Activated gamma-delta T cell treated with Interleukin-2 at 50 U/mL for 16 hours (primary cell): ENCODE results near the gene ACAN.

Source experiments
- DNase-seq: peaks from one replicate; pipeline ENCODE4 v3.0.0-alpha.2; 2020

Gene ACAN

DNA sequence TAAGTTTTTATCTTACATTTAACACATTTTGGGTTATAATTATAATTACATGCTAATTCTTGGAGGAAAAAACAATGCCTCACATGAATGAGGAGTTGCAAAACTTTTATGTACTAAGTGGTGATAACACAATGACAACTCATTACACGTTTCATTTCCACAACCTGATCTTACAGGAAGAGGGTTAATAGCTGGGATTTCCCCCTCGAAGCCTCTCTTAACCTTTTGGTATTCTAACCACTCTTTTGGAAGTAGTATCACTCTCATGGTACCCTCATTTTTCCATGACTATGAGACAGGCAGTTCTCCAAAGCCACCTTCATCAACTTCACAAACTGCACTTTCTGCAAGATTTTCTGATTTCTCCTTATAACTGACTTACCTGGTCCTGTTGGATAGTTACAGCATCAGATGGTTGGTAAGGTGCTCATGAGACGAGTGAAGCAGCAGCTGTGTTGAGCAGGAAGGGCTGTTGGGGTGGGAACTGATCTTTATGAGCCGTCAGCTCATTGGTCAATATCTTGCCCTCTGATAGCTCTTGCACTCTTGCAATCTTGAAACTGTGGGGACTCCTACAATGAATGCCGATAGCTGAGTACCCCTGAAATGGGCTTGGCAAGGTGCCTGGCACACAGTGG, 41.6 kb downstream of the ACAN start:
- no peak for DNase-seq

DNA sequence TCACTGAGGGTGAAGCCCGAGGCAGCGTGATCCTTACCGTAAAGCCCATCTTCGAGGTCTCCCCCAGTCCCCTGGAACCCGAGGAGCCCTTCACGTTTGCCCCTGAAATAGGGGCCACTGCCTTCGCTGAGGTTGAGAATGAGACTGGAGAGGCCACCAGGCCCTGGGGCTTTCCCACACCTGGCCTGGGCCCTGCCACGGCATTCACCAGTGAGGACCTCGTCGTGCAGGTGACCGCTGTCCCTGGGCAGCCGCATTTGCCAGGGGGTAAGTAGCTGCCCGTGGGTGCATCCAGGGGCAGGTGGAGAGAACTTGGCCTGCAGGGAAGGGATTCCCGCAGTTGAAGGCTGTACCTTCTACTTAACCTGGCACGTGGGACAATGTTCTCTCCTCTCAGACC, 42.4 kb downstream of the ACAN start:
- no peak for DNase-seq

DNA sequence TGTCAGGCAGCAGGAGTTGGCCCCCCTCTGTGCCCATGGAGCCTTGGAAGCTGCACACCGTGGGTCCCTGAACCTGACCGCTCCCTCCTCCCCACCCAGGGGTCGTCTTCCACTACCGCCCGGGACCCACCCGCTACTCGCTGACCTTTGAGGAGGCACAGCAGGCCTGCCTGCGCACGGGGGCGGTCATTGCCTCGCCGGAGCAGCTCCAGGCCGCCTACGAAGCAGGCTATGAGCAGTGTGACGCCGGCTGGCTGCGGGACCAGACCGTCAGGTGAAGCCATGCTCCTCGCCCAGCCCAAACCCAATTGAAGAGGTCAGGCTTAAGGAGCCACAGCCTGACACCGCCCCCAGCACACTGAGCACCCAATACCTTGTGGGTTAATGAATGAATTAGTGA, 43.9 kb downstream of the ACAN start:
- no peak for DNase-seq

DNA sequence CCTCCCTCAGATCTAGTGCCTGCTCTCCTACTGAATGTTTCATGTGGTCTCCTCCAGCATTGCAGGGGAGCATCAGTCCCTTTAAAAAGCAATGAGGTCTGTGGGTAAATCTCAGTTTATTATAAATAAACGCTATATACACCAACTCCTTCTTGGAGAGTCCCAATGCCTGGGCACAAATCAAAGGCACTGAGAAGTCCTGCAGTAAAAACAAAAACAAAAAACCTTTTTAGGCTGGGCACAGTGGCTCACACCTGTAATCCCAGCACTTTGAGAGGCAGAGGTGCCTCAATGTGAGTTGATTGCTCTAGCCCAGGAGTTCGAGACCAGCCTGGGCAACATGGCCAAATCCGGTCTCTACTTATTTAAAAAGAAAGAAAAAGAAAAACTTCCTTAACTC, 45.0 kb downstream of the ACAN start:
- DNase-seq = no peak

DNA sequence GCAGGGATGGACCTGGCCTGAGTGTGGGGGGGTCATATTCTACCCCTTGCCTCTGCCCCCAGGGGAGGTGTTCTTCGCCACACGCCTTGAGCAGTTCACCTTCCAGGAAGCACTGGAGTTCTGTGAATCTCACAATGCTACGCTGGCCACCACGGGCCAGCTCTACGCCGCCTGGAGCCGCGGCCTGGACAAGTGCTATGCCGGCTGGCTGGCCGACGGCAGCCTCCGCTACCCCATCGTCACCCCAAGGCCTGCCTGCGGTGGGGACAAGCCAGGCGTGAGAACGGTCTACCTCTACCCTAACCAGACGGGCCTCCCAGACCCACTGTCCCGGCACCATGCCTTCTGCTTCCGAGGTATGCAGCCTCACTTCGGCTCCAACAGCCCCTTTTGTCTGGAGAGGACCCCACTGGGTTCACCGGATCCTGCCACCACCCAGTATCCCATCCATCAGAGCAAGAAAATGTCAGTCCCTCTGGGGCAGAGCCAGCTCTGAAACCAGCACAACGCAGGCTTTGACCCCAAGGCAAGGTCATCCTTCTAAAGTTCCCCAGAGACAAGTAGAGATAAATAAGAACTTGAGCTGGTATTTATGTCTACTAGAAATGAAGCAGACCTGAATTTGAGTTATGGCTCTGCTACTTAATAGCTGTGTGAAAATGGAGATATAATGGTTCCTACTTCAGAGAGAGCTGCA, 46.3 kb downstream of the ACAN start:
- no peak for DNase-seq

DNA sequence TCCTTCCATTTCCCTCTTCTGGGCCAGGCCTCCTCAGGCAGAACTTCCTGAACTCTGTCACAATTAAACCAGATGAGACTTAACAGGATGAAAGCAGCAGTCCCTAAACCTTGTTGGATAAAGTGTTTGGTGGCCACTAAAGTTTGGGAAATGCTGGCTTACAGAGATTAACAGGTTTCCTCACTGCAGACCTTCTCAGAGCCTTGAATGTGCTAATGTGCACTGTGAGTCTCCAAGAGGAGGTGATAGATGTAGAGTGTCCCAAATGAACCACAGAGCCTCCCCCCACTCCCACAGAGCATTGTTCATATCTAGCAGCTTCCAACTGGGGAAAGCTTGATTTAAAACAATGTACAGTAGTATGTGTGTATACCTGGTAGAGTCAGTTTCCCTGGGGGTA, 49.2 kb downstream of the ACAN start:
- no peak for DNase-seq

DNA sequence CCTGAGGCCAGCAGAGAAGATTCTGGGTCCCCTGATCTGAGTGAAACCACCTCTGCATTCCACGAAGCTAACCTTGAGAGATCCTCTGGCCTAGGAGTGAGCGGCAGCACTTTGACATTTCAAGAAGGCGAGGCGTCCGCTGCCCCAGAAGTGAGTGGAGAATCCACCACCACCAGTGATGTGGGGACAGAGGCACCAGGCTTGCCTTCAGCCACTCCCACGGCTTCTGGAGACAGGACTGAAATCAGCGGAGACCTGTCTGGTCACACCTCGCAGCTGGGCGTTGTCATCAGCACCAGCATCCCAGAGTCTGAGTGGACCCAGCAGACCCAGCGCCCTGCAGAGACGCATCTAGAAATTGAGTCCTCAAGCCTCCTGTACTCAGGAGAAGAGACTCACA, 55.7 kb downstream of the ACAN start:
- DNase-seq = no peak

DNA sequence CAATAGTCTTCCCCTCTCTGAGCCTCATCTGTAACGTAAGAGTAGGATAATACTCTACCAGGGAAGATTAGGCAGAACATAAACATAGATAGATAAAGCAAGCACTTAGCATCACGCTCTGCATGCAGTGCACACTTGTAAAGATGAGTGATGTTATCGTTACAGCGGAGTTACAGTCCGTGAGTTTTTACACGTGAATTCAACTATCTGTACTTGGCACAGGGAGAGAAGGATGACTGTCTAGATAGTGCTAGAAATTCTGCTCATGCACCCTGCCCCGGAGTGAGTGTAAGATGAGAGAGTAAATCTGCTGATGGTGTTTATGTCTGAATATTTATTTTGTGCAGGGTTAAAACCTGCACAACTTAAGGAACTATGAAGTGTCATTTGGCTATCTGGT, 56.3 kb downstream of the ACAN start:
- DNase-seq = no peak

DNA sequence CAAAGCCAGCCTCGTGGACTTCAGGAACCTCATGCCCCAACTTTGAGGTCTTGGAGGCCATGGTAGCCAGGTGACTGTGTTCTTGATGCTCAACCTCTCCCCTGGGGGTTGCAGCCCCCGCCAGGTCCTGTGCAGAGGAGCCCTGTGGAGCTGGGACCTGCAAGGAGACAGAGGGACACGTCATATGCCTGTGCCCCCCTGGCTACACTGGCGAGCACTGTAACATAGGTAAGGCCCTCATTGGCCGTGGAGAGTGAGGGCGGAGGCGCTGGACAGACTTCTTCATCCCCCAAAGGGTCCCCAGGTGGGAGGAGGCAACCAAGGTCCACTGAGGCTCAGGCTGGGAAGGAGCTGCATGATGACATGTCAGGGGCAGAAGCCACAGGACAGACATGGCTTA, 57.0 kb downstream of the ACAN start:
- no peak for DNase-seq

DNA sequence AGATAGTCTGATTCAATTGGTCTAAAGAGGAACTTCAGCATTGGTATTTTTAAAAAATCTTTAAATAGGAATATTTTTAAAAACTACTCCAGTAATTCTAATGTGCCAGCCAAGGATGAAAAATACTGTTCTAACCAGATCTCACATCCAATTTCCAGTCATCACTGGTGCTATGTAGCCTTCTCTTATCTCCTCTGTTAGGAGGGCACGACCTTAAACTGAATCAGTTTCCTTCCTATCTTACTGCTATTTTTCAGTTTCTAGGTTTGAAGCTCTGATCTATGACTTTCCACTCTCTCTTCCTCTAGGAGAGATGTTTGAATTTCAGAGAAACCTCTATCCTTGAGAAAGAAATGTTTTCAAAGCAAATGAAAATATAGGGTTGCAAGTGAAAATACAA, 60.2 kb downstream of the ACAN start:
- no peak for DNase-seq

DNA sequence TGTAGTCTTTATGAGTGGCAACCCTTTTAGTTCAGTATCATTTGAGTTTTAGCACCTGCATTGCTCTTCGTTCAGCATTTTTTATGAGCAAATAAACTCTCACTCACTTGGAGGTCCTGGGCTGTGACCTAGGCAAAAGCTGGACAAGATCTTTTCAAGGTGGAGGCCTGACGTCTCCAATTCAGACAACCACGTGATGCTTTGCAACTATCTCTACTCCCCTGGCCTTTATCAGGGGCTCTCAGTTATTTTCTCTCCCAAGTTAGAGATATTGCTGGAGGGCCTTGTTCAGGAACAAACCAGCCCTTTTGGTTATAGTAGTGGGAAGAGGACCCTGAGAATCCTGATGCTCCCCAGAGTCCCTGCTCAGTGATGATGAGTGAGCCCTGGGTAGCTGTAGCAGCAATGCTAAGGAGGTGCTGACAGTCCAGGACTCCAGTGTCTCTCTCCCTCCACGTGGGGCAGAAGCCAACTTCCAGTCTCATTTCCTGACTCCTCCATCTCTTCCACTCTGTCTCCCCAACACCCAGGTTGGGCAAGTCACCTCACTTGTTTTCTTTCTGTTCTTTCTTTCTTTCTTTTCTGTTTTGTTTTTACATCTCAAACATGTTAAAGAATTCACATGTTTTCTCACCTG, 61.7 kb downstream of the ACAN start:
- no peak for DNase-seq

DNA sequence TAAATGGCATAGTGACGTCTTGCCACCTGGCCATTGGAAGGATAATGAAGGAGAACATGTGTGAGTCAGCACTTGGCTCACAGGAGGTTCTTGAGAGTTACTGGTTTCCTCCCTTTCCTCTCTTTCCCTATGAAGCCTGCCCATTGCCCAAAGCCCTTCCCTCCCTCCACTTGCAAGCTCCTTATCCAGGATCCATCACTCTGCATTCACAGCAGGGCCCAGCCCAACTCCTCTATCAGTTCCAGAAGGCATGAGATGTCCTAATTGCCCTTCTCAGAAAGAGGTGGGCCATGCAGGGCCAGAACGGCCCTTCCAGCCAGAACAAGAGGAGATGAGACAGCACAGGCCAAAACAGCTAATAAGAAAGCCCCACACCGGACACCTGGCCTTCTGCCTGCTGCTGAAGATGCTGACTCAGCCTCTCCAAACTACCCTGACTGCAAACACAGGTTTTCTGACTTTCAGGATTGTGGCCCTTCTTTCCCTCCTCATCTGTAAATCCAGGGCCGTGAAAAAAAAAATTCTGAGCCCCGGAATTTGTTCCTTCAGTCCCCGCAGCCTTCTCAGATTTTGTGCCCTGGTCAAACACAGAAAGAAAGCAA, 62.4 kb downstream of the ACAN start:
- DNase-seq = no peak

DNA sequence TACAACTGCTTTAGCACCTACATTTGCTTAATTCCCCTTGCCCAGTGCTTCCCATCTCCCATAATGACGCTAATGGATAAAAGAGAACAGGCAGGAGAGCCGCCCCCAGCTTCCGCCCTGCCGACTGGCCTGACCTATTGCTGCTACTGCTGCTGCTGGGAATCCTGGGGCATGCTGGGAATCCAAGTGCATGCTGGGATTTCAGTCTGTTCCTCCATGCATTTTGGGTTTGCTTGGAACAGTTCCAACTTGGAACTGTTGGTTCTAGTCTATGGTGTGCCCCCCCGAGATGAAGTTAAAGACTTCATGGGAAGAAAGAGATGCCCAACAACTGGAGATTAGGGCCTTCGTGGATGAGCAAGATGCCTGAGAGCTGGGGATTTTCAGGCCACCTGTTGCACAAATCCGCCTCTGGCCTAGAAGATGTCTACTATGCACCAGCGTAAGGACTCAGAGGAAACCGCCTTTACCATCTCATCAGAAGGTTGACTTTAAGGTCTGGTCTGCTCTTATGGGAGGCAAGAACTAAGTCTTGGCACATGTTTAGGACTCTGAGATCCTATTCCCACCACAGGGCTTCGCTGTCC, 63.2 kb downstream of the ACAN start:
- no peak for DNase-seq

DNA sequence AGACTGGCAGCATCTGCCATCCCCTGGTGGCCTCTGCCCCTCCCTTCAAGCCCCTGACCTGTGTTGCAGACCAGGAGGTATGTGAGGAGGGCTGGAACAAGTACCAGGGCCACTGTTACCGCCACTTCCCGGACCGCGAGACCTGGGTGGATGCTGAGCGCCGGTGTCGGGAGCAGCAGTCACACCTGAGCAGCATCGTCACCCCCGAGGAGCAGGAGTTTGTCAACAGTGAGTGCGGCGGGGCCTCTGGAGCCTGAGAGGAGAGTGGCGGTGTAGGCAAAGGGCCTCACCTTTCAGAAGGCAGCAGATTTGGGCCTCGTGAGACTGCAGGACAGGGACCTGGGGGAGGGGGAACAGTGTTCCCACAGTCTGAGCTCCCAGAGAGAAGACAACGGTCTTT, 68.1 kb downstream of the ACAN start:
- DNase-seq = no peak

DNA sequence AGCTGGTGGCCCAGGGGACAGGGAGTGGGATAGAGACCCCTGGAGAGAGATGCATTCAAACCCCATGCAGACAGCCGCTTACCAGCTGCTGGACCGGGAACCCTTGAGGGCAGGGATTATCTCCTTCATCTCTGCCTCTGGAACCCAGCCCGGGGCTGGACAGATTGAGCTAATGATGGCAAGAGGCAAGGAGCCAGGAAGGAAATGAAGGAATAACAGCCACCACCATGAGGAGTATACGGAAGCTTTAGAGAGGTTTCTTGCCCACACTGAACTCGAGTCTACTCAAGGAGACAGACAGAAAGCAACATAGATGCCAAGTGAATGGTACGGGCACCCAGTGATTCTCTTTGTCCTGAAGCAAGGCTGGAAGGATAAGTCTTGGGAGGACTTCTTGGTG, 68.9 kb downstream of the ACAN start:
- DNase-seq = no peak

DNA sequence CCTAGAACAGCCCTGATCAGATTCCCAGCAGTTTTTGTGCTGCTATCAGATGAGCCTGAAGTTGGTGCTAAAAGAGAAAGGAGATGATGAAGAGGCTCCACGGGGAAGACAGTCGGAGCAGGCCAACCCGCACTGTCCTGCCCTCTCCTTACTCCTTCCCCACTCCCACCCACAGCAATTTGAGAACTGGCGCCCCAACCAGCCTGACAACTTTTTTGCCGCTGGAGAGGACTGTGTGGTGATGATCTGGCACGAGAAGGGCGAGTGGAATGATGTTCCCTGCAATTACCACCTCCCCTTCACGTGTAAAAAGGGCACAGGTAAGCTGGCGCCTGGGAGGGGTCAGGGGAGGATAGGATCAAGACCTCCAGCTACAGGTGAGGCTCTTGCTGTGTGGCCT, 69.5 kb downstream of the ACAN start:
- DNase-seq = no peak

DNA sequence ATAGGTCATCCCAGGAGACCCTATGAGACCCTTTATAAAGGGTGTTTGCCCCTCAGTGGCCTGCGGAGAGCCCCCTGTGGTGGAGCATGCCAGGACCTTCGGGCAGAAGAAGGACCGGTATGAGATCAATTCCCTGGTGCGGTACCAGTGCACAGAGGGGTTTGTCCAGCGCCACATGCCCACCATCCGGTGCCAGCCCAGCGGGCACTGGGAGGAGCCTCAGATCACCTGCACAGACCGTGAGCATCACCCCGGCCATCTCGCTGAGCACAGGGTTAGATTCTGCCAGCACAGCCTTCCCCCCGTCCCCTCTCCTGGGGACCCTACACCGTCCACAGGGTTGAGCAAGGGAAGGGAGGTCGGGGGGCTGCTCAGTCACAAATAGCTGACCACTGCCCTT, 70.5 kb downstream of the ACAN start:
- no peak for DNase-seq

DNA sequence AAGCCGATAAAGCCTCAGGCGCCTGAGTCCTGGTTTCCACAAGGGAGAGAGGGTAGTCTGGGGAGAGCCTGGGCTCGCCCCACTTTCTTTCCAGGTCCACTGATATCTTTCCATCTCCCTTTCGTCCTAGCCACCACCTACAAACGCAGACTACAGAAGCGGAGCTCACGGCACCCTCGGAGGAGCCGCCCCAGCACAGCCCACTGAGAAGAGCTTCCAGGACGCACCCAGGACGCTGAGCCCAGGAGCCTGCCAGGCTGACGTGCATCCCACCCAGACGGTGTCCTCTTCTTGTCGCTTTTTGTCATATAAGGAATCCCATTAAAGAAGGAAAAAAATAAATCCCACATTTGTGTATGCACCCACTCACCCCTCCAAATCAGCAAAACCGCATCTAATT, 71.0 kb downstream of the ACAN start:
- DNase-seq = no peak

DNA sequence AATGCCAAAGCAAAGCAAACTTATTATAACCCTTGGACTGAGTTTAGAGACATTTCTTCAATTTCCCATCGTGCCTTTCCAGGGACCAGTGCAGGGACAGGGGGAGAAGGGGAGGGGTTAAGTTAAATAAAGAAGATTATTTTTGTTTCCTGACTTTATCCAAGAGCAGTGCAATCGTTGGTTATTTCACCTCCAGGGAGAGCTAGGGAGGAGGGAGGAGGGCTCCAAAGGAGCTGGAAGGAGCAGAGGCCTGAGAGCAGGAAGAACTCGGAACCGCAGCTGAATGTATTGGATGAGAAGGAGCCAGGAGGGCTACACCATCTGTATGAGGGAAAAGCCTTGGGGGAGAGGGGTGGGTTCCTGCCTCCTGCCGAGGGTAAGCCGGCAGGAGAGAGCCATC, 71.4 kb downstream of the ACAN start:
- no peak for DNase-seq

DNA sequence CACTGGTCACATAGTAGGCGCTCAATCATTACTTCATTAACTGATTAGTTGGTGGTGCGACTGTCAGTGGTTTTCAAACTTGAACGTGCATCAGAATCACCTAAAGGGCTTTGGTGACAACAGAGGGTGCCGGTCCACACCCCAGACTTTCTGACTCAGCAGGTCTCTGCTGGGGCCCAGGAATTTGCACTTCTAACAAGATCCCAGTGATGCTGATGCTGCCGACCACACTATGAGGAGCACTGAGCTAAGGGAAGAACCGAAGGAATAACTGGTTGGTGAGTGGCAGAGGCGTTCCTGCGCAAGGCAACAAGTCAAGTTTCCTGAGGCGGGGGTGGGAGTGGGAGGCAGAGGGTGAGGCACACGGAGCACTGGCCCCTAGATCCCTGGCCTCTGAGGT, 73.3 kb downstream of the ACAN start:
- DNase-seq = no peak

DNA sequence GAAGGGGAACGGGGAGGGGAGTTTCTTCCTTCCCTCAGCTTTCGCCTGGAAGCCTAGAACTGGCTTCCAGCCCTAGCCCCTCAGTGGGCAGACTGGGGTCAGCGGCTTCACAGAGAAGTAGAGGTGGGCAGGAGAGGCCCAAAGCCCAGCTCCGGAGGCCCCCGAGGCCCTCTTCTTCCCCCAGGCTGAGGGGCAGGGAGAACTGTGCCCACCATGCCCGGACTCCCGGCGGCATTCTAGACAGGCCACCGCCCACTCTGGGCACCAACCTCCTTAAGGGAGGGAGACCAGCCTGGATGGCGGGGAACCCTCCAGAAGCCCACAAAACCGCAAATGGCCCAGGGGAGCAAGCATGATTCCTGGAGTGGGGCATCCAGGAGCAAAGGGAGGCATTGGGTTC, 74.2 kb downstream of the ACAN start:
- DNase-seq = no peak

DNA sequence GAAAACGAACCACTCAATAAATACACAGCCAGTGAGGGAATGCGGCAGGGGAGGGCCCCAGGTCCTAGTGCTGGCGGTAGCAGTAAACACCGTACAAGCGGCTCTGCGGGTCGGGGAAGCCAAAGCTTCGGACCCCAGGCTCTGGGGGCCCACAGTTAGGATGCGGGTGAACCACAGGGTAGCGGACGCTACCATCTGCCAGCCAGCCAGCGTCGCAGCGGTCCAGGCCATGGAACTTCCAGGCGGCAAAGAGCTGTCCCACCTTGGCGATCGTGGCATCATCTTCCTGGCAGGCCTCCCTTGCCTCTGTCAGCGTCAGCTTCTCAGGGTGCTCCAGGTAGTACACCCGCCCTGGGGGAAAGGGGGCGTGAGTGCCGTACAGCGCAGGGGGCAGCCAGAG, 74.7 kb downstream of the ACAN start:
- DNase-seq = no peak

DNA sequence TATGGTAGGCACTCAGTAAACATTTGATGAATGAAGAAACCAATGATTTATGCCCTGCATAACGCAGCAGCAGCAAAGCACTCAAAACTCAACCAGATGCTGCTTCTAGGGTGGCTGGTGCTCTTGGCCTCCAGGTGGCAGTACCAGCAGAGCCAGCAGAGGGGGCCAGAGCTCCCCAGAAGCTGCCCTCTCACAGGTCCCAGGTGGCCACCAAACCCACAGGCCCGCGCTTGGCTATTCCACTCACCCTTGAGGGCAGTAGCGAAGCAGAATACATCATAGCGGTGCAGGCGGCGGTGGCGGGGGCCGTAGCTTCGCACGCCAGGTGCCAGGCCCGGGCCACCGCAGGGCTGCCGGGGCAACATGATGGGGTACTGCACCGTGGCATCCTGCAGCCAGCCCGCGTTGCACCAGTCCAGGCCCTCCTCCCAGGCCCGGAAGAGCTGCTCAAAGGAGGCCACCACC, 75.5 kb downstream of the ACAN start:
- peak; percentile 18 for DNase-seq
